ENCODE data around the gene TSHR.

TSHR gene

DNA sequence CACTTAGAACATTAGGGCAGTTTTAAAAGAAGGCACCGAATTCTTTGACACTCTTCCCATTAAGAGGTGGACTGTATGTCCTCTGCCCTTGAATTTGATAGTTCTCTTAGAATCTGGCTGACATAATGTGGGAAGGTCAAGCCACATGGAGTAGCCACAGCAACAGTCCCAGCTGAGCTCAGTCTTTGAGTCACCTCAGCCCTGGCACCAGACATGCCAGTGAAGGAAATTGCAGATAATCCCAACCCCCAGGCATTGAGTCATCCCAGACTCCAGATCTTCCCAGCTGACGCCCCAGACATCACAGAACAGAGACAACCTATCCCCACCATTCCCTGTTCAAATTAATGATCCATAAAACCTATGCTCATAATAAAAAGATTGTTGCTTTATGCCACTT, 181.9 kb downstream of the TSHR start:
- no peak for DNase-seq (ENCODE audit: low read depth in 2 of 2)

DNA sequence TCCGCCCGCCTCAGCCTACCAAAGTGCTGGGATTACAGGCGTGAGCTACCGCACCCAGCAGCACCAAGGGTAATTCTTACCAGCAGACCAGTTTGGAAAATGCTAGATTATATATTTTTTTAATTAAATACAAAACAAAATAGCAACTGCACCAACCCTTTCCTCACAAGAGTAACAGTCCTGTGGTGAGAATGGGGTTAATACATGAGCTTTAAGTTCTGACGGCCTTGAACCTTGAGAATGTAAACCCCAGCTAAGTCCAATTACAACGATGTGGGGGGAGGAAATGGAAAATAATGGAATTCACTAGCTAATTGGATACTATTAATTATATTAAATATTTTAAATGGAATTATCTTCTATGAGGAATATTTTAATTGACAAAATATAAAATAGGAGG, 183.0 kb downstream of the TSHR start:
- no peak for DNase-seq (ENCODE audit: low read depth in 2 of 2)

DNA sequence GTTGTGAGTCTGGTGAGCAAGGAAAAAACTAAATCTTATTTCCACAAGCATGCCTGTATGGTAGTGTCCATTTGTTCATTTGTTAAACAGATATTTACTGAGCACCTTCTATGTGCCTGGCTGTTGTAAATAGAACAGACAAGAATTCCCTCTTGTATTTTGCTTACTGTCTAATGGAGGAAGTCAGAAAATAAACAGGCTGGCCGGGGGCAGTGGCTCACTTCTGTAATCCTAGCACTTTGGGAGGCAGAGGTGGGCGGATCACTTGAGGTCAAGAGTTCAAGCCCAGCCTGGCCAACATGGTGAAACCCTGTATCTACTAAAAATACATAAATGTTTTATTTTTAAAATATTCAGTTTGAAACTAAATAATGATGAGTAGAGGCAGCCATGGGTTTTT, 186.0 kb downstream of the TSHR start:
- no peak for DNase-seq (ENCODE audit: low read depth in 2 of 2)

DNA sequence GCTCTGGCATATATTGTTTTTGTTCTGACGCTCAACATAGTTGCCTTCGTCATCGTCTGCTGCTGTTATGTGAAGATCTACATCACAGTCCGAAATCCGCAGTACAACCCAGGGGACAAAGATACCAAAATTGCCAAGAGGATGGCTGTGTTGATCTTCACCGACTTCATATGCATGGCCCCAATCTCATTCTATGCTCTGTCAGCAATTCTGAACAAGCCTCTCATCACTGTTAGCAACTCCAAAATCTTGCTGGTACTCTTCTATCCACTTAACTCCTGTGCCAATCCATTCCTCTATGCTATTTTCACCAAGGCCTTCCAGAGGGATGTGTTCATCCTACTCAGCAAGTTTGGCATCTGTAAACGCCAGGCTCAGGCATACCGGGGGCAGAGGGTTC, 188.4 kb downstream of the TSHR start:
- DNase-seq (ENCODE audit: low read depth in 2 of 2), result no peak

DNA sequence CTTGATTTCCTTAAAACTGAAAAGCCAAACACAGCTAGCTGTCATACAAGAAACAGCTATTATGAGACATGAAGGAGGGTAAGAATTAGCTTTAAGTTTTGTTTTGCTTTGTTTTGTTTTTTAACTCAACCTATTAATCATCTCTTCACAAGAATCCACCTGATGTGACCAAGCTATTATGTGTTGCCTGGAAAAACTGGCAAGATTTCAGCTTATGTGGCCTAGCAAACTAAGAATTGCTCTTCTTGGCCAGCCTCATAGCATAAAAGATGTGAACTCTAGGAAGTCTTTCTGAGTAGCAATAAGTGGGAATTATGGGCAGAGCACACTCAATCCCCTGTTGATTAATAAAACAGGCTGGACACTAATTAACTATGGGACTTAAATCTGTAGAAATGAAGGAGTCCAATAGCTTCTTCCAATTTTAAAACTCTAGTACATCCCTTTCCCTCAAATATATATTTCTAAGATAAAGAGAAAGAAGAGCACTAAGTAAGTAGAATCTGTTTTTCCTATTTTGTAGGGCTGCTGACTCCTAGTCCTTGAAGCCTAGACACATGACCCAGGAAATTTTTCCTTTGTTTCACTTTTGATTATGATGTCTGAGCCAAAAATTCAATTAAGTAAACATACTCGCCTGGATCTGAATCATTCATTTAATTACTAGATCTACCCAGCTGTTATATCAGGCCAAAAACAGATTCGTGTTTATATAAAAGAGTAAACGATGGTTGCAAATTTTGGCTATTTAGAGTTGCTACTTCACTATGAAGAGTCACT, 189.6 kb downstream of the TSHR start:
- no peak for DNase-seq (ENCODE audit: low read depth in 2 of 2)

DNA sequence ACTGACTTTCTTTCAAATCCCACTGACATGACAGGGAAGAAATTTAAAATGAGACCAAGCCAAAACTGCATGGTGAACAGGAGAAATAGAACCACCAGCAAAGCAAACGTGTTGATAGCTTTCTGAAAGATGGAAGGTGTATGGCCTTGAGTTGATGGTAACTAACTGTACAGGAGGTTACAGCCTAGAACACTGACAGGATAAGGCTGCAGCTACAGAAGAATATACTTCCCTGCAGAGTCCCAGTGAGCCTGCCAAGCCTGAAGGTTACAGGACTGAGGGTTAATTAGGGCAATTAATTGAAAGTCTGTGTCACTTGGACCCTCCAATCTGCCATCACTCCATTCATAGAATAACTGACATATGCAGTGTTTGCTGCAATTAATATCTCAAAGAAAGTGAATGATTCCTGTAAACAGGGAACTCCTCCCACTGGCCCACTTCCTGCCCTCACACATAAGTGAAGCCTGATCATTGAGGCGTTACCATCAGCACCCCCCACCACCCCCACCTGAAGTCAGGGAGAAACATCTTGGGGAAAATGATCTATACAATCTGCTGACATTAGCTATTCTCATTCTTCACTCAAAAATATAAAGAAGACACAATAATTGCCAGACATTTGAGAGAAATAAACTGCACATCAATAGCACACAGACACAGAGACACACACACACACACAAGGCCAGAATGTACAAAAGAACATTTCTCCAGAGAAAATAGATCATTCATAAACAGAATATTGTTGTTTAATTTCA, 191.9 kb downstream of the TSHR start:
- no peak for DNase-seq (ENCODE audit: low read depth in 2 of 2)

DNA sequence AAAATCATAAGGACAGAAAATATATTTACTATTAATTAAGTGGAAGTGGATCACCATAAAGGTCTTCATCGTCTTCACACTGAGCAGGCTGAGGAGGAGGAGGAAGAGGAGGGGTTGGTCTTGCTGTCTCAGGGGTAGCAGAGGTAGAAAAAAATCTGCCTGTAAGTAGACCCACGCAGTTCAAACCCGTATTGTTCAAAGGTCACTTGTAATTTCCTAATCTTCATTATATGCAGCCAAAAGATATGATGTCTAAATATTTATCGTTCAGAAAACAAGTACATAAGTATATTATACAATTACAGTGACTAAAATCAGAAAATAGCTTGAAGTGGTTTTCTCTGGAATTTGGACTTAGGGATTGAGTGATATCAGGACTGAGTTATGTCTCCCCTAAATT, 193.2 kb downstream of the TSHR start:
- no peak for DNase-seq (ENCODE audit: low read depth in 2 of 2)

DNA sequence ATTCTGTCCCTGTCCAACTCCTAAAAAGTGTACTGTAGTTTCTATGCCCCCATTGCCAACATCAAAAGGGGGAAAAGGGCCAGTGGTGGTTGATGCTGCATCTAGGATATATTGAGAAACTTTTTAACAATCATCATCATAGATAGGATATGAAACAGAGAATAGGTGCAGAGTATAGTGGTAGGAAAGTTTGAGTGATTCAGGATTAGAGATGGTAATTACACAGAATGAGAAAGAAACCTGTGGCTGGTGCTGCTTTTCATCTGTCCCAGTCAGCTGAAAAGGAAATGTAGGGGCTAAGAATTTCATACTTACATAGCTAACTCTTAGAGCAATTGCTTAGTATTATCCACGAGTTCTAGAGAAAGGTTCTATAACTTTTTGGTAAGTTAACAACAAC, 197.8 kb downstream of the TSHR start:
- DNase-seq (ENCODE audit: low read depth in 2 of 2), result no peak

DNA sequence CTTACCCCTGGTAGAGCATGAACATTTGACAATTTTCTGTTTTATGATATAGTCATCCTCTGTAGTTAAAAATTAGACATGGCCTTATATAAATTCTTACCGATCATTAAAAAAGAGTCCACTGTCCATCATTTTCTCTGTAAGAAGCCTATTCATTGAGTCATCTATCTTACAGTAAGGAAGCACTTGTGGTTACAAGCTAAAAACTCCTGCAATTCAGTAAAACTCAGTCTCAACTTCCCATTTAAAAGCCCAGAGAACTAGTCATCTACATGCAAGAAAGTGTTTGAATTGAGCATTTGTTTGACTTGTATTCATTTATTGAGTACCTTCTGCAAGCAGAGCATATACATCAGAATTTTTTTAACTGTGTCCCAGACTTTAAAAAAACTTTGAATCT, 202.0 kb downstream of the TSHR start:
- no peak for DNase-seq (ENCODE audit: low read depth in 2 of 2)

DNA sequence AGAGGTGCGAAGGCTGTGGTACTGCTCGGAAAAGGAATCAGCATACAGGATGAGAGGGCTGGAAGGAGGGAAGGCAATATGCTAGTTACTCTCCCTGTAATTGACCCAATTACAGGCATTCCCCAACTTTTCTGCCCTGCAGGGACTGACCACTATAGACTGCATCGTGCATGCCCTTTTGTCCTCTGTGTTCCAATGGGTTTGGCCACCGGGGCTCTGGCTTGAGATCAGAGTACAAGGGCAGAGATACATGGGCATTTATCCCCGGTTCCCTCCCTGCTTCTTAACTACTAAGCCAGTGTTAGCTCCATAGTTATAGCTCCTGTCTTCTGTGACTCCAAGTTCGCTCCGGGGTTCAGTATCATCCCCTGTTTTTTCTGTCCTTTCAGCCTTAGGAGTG, 205.7 kb downstream of the TSHR start:
- no peak for DNase-seq (ENCODE audit: low read depth in 2 of 2)

DNA sequence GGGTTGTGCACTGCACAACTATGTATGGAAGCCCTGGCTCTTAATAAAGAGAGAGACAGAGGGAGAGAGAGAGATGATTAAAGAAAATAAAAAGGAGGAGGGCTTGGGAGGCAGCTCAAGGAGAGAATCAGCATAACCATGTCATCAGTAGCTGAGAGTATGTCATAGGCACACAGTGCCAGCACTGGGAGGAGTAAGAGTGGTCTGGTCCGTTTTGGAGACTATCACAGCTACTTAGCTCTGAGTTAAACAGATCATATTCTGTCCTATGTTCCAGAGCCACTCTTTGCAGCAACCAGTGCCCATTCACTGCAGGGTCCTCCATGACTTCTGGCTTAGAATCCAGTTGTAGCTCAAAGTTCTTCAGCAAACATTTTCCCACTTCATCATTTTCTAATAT, 206.3 kb downstream of the TSHR start:
- DNase-seq (ENCODE audit: low read depth in 2 of 2), result no peak

DNA sequence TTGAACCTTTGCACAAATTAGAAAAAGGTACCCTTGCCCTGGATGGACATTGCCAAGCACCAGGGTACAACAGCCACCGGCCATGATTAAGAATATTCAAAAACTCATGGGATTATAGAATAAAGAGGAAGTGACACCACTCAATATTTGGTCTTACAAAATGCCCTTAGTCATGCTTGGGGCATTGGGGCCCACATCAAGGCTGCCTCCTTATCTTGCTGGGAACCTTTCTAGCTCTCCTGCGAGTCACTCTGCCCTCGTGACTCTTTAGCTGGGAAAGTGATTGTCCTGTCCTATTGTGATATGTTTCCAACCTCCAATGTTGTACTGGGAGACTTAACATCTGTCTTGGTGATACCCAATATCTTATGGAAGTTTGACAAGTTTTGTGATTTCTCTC, 207.5 kb downstream of the TSHR start:
- no peak for DNase-seq (ENCODE audit: low read depth in 2 of 2)

DNA sequence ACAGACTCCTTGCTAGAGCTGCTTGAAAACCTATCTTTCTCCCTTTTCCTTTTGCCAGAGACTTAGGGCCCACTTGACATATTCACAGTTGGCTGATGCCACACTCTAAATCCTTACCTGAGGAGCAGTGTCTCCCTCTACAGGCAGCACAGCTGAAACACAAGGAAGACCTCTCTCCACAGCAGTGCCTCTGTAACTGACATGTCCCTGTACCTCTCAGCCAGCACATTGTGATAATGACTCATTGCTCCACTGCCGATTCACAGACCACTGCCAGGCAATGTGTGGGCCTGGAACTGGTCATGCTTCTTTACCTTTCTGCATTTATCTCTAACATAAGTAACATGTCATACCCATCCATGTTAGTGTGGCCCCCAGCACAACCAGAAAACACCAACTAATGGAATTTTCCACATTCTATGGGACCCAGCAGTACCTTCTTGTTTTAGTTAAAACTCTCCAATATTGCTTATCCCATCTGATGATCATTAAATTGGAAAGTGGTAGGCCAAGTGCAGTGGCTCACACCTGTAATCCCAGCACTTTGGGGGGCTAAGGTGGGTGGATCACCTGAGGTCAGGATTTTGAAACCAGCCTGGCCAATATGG, 208.8 kb downstream of the TSHR start:
- DNase-seq (ENCODE audit: low read depth in 2 of 2), result peak; percentile 31 to 36

DNA sequence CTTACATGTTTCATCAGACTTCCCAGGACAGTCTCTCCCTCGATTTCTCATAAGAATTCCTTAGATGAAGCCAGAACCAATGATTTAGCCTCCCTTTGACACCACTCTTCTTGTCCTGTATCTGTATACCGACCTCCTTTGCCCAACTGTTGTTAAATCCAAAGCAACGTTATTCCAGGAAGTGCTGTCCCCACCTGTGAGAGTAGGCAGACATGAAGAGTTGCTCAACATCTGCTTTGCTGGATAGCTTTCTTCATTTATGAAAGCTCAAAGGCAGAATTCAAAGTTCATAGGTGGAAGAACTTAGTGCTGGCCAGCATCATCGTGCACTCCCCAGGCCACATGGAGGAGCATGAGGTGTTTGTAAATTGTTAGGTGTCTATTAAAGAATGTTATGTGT, 209.8 kb downstream of the TSHR start:
- DNase-seq (ENCODE audit: low read depth in 2 of 2), result no peak

DNA sequence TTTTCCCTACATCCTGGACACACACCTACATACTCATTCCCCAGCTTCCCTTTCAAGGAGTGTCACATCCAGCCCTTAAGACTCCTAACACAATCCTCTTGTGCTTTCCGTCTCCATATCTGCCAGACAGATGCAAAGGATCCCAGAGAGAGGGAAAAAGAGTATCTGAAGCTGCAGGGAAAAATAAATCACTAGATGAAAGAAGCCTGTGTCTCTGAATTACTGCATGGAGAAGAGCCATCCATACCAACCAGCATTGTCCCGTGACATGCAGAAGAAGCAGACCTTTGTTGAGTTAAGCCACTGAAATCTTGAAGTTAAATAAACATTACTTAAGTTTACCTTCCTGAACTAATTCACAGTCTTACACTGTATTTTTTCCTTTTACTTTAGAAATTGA, 210.7 kb downstream of the TSHR start:
- DNase-seq (ENCODE audit: low read depth in 2 of 2), result no peak

DNA sequence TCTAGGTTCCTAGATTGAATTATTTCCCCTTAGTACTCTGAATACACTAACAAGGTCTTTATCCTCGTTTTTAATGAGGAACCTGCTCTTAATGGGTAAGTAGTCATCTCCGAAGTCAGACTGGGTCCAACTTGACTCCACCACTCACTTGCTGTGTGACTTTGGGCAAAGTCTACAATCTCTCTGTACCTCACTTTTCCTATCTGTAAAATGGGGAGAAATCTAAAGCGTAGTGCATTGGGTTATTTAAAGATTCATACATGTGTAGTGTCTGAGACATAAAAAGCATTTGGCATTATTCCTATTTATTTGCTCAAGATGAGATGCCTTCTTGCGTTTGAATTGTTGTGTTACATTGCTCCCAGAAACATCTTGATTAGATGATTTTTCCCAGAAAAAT, 213.8 kb downstream of the TSHR start:
- DNase-seq (ENCODE audit: low read depth in 2 of 2), result no peak

DNA sequence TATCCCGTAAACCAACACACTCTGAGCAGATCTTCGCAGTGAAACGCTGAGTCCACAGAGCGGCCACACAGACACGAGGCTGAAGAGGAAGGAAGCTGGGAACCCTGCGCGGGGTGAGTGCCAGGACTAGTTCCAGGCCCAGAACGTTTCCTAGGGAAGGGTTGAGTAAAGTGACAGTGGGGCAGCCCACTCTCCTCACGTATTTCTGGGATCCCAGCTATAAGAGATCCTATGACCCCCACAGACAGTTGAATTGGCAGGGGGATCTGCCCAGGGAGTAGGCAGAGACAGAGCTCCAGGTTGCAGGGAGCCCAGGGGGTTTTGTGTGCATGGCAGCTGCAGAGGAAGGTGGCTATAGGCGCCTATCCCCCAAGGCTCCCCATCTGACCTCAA, 214.3 kb downstream of the TSHR start:
- DNase-seq (ENCODE audit: low read depth in 2 of 2), result no peak

DNA sequence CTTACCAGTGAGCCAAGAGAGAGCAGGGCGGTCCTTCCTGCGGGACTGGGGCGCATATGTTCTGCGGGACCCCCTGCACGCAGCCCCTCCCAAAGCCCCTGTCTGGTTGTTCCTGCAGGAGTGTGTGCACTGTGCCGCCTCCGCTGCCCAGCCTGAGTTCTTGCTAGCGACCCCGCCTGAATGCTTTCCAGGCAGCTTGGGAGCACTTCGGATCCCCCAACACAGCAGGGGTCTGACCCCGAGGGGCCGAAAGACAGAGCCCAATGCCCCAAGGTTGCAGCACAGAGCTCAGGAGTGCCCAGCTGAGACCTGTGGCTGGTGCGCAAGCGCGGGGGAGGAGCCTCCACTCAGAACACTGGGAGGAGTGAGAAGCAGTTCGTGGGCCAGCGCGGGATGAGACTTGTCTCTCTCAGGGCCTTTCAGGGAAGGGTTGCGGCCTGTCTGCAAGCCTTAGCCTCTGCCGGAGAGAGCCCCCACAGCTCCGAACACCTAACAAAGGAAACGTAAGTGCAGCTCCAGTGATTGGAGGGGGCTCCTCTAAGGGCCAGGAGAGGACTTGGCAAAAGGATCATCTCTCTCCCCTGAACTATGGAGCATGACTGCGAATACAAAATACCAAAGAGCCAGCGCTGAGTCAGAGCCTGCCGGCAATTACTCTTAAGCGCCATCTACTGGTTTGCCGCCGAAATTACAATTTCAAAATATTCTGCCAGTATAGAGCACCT, 214.8 kb downstream of the TSHR start:
- peak; percentile 78 for DNase-seq (ENCODE audit: low read depth in 2 of 2)

DNA sequence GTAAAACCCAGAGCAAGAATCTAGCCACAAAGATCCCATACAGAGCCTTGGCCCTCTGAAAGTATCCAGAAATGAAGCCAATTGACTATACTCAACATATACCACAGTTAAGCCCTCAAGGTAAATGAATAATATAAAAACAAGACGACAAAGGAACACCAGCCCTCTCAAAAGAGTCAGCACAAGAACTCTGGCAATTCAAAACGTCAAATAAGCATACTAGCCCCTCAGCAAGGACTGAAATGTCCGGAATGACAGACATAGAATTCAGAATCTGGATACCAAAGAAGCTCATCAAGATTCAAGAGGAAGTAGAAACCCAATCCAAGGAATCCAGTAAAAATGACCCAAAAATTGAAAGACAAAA, 215.4 kb downstream of the TSHR start:
- no peak for DNase-seq (ENCODE audit: low read depth in 2 of 2)

DNA sequence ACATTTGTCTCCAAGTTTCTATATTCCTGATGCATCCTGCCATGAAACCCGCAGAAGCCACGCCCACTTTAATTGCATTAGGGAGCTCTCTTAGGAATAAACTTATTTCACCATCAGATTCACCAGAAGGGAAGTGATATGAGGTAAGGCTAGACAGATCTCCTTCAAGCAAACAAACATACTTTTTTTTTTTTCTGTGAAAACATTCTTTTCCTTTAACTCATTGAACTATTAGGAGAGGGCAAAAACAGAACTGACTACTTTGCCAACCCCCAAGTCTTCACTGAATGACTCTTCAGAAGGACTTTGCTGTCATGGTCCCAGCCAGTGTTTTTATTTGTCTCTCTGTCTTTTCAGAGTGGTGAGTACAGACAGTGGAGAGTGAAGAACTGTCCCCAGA, 216.9 kb downstream of the TSHR start:
- DNase-seq (ENCODE audit: low read depth in 2 of 2), result no peak

DNA sequence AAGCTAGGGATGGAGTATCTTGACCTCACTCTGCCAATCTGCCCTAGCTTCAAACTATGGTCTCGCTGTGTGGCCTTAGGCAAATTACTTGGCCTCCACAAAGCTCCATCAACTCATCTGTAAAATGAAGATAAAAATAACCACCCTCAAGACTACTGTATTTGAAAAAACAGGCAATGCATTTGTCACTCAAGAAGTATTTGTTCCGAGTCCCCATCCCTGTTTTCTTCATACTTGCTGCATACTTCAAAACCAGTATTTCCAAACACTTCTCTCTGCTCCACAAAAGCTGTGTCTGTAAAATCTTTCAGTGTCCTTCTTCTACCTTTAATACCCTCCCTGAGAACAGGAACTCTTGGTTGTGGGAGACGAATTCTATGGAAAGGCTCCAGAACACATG, 217.5 kb downstream of the TSHR start:
- no peak for DNase-seq (ENCODE audit: low read depth in 2 of 2)

DNA sequence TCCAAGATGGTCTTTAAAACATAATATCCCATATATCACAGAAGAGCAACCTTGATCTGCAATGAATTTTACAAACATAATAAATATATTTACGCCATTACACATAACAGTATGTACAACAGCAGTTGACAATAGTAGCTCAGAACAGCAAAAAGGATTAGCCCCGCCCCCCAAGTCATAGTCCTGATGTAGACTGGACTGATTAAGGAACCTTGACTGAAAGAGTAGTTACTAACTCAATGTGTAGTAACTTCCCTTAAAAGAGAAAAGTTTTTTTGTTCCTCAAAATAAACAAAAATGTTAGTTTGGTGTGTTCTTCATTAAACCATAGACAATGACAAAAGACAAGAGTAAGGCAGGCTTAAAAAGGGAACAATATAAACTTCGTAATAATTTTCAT, 220.8 kb downstream of the TSHR start:
- DNase-seq (ENCODE audit: low read depth in 2 of 2), result no peak

DNA sequence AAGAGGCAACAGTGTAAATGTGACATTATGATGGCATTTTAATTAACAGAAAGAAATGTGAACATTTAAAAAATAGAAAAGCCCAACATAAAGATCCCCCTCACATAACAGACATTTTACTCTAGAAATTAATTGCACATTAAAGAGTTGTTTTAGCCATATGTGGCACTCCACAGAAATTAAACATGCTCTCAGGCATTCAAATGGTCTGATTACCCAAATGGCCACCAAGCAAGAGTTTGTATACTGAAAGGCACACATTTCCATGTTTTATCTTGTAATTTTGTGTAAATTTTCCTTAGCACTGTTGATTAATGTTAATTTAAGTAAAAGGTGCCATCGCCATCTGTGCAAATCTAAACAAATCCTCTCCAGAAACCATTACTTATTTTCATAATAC, 221.8 kb downstream of the TSHR start:
- no peak for DNase-seq (ENCODE audit: low read depth in 2 of 2)
